Measurements from ENCODE around the gene ARHGEF7. TPM values are rescaled to one million over a fixed set of nuclear protein-coding genes. Genes with fewer than 3 reads are reported as not detected.

ARHGEF7 gene
- total RNA-seq, 1 donor from 2014 or later: 69.3 TPM

DNA sequence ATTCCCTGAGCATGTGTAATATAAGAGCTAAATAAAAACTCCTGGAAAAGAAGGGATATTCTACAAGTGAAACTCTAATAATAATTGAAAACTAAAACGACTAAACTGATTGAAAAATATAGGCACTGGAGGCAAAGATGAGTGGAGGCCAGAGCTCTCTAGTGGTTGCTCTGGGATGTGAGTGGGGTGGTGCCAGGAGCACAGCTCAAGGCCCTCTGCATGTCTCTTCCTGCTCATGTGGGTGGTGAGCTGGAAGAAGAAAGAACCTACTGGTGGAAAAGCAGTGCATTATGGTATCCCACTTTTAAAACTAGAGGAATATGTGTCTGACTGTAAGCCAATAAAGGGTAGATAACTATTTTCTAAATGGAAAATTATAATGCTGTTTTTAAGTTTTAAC is 15.8 kb upstream of the ARHGEF7 start:
- intact Hi-C loops (cut with micrococcal nuclease): no loop called here

DNA sequence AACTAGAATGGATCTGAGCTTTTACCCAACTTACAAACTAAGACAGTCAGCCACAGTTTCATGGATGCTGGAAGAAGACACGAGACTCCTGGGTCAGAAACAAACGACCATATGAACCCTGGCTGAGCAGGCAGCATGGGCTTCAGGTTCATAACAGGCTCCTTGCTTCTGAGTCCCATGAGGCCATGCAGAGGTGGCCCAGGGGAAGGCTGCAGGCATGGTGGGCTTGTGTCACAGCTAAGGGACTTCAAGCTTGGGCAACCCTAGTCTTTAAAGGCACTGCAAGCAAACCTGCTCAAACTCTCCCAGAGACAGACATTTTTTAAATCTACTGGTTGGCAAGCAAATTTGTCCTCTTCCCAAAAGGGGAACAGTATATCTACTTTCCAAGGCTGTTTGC is 5.1 kb upstream of the ARHGEF7 start:
- intact Hi-C loops (cut with micrococcal nuclease): loop anchor here (5.0 to 10.0 kb wide), 3 partner anchors 43 to 965 kb away; no protein-coding TSS in a partner anchor

DNA sequence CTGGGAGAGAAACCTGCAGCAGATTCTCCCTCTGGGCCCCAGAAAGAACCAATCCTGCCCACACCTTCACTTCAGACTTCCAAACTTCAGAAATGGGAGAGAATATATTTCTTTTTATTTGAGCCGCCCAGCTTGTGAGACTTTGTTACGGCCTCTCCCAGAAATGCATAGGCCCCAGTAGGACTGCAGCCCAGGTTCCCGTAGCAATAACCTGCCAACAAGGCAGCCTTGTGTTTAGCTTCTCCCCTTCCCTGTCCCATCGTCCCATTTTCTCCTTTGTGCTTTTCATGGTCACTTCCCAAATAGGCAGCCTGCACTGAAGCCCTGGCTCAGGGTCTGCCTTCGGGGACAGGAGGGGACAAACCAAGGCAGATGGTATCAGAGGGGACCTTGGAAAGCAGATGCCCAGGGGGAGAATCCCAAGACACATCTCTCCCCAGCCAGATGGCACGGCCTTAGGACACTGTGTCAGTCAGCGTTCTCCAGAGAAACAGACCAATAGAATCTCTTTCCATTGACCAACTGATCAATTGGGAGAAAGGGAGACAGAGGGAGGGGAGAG is 3.7 kb upstream of the ARHGEF7 start:
- intact Hi-C loops (cut with micrococcal nuclease): loop anchor here (5.0 to 10.0 kb wide), 3 partner anchors 44 to 963 kb away; no protein-coding TSS in a partner anchor

DNA sequence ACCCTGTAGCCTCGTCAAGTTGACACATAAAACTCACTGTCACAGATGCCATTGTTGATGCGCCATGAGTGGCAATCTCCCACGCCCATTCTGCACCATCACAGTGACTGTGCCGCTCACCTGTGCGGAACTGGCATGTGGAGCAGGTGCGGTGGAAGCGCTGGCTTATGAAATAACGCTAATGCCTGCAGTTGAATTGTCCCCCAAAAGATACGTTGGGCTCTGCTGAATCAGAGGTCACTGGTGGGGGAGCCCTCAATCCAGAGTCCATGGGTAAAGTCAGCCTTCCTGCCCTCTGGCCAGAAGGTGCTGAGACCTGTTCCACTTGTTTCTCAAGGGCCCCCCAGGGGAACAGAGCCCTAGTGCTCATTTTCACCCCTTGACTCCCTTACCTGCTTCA is 2.9 kb upstream of the ARHGEF7 start:
- intact Hi-C loops (cut with micrococcal nuclease): loop anchor here (5.0 to 10.0 kb wide), 3 partner anchors 45 to 963 kb away; no protein-coding TSS in a partner anchor

DNA sequence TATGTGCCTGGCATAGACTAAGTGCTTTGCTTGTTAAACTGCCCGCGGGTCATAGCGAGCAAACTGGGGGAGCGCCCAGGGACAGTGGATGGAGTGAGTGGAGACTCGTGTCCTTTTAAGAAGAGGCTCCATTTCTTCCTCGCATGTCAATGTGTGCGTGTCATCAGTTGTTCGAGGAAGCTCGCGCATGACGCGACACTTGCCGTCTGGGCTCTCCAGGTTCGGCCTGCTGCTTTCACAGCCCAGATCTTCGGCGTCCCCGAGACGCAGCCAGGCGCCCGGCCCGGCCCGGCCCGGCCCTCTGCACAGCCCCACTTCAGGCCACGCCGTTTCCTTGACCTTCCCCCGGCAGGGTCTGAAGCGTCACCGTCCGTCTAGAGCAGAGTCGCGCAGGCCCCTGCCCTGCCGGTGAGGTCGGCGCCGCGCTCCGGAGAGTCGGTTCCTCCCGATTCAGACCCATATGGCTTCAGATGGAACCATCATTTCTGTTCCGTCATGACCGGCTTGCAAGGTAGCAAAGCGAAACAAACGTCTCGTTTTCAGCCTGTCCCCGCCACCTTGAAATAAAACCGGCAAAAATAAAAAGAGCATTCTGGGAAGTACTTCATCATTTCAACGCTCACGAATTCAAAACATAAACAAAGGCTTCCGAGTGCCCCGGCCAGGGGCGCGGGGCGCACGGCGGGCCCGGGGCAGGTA is 599 bp upstream of the ARHGEF7 start:
- intact Hi-C loops (cut with micrococcal nuclease): loop anchor here (1.0 to 10.0 kb wide), 7 partner anchors 39 to 960 kb away; partner anchors contain the start of gene ANKRD10

DNA sequence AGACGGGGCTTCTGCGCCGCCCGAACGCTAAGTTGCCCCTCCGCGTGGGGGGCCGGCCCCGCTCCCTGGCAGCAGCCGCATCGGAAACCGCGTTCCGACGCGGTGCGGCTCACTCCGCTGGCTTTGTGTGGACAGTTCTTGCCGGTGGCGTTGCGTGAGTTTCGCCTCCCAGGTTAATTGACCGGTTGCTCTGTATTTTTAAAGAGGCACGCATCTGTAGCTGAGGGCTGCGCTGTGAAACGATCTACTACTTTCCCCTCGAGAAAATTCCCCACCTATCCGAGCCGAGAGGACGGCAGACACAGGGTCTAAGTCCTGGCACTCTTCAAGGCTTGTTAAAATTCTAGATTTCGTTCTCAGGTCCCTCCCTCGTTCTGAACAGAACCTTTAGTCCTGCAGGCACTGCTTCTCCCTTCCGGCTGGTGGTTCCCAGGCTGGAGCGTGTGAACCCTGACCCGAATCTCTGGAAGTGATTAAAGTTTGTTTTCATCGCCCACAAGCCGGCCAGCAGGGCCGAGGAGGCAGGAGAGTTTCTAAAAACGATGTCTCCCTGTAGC is 933 bp downstream of the ARHGEF7 start:
- intact Hi-C loops (cut with micrococcal nuclease): loop anchor here (5.0 to 10.0 kb wide), 2 partner anchors 174 to 959 kb away; no protein-coding TSS in a partner anchor

DNA sequence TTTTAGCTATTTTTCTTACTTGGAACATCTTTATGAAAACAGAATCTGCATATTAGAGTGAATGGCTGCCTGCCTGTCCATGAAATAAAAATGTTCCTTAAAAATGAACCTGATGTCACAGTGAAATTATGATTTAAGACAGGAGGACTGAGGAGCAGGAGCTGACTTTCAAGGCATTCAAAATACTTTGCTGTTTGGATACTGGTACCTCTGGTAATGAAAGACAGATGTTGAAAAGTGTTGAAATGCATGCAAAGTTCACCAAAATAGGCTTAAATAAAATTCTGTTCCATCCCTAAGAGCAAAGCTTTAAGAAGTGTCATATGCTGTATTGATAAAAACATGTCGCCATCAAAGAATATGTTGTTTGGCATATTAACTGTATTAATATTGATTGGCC is 1.7 kb downstream of the ARHGEF7 start:
- intact Hi-C loops (cut with micrococcal nuclease): loop anchor here (5.0 to 10.0 kb wide), 2 partner anchors 175 to 958 kb away; no protein-coding TSS in a partner anchor

DNA sequence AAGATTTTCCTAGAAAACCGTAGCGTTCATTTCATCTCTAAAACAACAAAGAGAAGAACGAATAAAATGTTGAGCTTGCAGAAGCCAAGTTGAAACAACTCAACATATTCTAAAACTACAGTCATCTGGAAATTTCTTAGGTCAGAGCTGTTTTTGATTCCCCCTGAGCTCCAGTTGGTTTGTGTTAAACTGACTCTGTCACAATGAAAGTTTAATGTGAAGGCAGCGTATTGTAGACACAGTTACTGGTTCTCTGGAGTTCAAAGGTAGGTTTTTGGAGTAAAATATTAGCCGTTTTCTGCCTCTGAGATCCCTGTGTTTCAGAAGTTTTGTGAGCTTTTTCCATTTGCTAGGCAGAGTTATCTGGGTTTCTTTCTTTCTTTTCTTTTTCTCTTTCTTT is 2.2 kb downstream of the ARHGEF7 start:
- intact Hi-C loops (cut with micrococcal nuclease): loop anchor here (5.0 to 10.0 kb wide), 2 partner anchors 175 to 958 kb away; no protein-coding TSS in a partner anchor

DNA sequence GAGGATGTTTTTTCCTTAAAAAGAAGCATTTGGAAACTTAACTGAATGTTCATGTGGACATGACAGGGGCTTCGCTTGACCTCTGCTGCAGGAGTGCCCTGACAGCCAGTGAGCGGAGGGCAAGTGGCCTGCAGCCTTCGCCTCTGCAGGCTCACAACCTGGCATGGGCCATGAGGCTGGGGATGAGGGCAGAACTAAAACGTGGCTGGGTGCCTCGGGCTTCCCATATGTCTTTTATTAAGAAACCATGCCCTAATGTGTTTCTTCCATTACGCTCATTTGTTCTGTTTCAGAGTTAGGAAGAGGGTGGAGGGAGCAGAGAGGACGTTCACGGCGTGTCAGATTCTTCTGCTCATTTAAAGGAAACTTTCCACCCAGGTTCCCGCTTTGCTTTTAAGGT is 2.9 kb downstream of the ARHGEF7 start:
- intact Hi-C loops (cut with micrococcal nuclease): loop anchor here (5.0 to 10.0 kb wide), 2 partner anchors 176 to 957 kb away; no protein-coding TSS in a partner anchor

DNA sequence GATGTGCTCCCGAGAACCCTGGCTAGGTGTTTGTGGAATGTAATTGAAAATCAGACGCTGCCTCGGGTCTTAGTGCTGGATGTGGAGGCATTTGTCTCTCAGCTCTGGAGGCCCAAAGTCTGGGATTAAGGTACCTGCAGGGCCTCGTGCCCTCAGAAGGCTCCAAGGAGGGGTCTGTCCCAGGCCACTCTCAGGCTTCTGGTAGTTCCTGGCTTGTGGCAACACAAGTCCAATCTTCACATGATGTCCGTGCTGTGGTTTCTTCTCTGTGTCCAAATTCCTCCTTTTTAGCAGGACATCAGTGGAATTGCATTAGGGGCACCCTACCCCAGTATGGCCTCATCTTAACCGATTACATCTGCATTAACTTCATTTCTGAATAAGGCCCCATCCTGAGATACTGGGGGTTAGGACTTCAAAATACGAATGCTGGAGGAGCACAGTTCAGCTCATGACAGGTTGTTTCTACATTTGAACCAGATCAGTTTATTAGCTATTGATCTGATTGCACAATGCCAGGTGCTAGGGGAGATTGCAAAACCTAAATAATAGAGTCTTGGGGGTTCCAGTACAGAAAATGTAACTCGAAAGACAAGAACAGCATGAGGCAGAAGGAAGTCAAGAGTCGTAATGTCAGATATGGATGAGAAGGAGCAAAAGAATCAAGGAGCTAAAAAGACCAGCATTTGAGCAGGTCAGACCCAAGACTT is 3.9 kb downstream of the ARHGEF7 start:
- intact Hi-C loops (cut with micrococcal nuclease): loop anchor here (5.0 to 10.0 kb wide), 2 partner anchors 177 to 956 kb away; no protein-coding TSS in a partner anchor

DNA sequence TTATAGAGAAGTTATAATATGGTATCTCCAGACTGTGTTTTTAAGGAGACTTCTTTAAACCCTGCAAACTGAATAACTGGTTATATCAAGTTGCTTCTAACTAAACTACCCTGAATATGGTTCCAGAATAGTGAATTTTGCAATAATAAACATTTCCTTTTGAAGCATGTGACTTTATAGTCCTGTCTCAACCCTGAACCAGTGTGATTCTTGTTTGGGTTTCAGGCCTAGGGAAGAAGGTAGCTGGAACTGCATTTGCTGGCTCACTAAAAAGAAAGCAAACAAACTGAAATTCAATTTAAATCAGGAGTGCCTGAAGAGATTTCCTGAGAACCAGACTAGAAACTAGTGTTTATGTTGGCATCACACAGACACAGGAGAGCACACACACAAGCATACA is 4.9 kb downstream of the ARHGEF7 start:
- intact Hi-C loops (cut with micrococcal nuclease): loop anchor here (5.0 to 10.0 kb wide), 2 partner anchors 178 to 955 kb away; no protein-coding TSS in a partner anchor

DNA sequence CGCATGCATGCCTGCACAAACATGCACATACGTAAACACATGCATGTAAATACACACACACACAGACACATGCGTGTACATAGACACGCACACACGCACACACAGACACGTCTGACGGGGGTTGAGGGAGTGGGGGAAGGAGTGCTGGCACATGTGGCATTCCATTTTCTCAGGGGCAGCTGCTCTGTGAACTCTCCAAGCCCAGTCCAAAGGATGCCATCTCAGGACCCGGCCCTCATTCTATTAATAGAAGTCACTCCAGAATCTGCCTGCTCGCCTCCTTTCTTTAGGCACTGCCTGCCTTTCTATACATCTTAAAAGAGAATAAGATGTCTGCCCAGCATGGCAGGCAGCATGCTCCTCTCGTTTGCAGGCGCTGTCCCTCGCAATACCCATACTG is 5.3 kb downstream of the ARHGEF7 start:
- intact Hi-C loops (cut with micrococcal nuclease): no loop called here

DNA sequence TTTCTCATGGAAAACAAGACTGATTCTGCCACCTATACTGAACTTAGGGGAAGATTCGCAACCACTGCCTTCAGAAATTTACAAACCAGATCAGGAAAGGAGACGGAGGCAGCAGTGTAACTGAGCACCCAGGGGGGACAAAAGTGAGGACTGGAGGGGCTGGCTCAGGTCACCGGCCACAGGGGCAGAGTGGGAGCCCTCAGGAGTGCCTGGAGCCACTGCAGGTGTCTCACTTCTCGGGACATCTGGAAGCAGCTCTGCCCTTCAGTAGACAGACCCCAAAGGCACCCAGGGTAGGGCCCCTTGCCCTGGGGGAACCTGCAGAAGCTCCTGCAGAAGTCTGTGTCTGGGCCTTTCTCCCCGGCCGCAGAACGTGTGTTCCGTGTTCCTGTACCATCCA is 5.8 kb downstream of the ARHGEF7 start:
- intact Hi-C loops (cut with micrococcal nuclease): no loop called here

DNA sequence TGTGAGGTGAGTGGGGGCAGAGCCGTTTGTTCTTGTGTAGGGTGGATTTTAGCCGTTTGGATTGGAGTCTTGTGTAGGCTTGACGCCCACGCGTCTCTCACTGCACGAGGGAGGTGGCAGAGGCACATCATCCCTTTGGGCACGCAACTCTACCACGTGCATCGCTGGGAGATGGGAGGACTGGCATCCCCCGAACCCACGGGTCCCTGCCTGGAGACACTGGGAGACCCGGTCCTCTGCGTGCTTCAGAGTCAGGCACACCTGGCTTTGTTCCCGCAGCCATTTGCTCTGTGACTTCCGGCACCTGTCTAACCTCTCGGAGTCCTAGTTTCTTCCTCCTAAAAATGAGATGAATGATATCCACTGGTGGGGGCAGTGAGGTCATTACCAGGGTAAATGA is 6.4 kb downstream of the ARHGEF7 start:
- intact Hi-C loops (cut with micrococcal nuclease): no loop called here

DNA sequence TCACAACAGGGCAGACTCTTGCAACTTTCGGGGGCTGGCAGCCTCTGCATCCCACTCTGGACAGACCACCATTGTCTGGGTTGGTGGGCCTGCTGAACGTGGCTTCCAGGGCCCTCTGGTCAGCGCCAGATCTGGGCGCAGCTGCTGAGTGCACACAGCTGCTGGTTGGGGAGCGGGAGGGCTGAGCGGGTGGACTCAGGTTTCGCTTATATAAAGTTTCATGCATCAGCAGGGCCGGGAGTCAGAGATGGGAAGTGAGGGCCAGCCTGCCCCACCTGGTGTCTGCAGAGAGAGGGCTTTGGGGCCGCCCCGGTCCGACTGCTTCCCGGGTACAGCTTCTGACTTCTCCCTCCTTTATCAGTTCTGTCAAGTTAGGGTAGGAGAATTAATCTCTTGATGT is 6.9 kb downstream of the ARHGEF7 start:
- intact Hi-C loops (cut with micrococcal nuclease): no loop called here

DNA sequence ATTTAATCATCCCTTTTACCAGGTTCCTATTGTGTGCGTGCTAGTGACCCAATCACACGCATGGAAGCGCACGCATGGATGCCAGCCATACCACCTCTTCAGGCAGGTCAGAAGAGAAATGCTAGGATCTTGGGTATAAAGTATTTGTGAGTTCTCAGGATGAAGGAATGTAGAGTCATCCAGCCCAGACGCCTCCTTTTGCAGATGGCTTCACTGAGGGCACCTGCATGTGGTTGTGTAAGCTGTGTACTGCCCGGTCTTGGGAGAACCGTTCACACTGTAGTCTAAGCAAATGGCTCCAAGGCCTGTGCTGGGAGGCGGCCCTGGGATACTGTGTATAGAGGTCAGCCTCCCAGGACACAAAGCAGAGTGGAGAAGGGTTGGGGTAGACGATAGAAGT is 7.5 kb downstream of the ARHGEF7 start:
- intact Hi-C loops (cut with micrococcal nuclease): no loop called here

DNA sequence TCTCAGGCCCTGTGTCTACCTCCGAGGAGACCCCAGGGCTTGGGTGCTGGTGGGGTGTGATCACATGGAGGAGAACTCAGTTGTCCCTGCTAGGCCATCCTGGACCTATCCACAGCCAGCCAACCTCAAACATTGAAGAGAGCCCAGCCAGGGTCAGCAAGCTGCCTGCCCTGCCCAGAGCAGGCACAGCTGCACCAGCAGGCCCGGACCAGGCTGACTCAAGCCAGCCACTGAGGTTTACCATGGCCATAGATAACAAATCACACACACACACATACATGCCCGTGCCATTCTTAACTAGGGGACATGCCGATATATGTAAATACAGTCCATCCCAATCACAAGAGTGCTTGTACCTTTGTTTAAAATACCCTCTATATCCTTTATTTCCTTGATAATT is 8.1 kb downstream of the ARHGEF7 start:
- intact Hi-C loops (cut with micrococcal nuclease): no loop called here

DNA sequence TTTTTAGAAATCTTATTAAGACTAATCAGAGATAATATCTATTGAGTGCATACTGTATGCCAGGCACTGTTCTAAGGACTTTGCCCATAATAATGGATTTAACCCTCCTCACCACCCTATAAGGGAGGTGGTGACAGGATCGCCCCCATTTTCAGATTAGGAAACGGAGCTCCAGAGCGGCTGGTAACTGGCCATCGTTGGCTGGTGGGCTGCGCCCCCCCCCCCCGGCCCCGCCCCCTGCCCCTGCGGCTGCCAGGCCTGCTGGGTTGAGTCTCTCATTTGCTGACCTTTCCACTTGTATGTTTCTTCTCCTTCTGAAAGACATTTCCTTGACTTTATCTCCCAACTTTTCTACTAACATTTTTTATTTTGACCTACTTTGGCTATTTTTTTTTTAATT is 8.5 kb downstream of the ARHGEF7 start:
- intact Hi-C loops (cut with micrococcal nuclease): no loop called here

DNA sequence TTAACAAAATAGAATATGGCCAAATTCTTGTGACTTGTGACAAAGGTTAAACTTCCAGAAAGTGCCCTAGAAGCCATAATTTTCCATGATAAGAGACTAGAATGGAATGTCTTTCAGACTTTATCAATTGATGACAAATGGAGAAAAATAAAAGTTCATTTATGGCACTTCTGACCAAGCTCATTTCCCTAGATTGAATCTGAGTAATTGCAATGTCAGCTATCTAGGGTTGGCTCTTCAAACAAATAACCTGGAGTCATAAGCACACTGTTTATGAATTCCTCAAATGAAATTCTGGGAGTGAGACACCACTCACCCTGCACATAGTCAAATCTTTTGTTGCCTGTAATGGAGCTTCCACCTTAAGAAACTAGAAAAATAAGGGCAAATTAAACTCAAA is 11.4 kb downstream of the ARHGEF7 start:
- intact Hi-C loops (cut with micrococcal nuclease): no loop called here

DNA sequence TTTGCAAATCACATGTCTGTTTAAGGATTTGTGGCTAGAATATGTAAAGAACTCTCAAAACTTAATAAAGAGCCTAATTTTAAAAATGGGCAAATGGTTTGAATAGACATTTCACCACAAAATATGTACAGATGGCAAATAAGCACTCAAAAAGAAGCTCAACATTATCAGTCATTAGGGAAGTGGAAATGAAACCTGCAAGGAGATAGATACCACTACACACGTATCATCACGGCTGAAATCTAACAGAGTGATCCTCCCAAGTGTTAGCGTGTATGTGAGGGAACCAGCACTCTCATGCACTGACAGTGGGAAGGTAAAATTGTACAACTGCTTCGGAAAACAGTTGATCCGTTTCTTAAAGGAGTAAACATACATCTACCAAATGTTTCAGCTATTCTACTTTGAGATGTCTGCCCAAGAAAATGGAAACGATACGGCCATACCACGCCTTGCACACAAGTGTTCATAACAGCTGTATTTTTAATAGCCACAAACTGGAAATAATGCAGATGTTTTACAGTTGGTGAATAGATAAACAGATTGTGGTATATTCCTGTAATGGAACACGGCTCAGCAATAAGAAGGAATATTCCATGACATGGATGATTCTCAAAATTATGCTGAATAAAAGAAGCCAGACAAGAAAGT is 14.5 kb downstream of the ARHGEF7 start:
- intact Hi-C loops (cut with micrococcal nuclease): no loop called here

DNA sequence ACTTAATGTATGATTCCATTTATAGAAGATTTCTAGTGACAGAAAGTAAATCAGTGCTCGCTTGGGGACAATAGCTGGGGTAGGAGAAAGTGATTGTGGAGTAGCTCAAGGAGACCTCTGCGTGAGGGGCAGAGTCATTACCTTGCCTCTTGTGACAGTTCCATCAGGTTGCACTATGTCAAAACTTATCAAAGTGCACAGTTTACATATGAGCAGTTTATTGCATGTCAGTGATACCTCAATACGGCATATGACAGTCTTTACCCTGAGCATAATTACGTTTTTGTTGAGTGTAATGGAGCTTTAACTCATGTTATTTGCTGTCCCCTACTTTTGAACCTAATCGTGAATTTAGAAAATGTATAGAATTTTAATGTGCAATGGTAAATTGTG is 15.0 kb downstream of the ARHGEF7 start:
- intact Hi-C loops (cut with micrococcal nuclease): no loop called here
